HG02763 (cell line): Measurements from ENCODE around the gene IQGAP2.

Source experiments
- ATAC-seq: cut with Tn5 transposase; IDR thresholded peaks from one replicate; pipeline ENCODE4 v1.9.1; 2021; ENCODE audit warnings: mild to moderate bottlenecking, moderate library complexity; ENCODE audit not compliant: unreplicated experiment

The IQGAP2 gene

DNA sequence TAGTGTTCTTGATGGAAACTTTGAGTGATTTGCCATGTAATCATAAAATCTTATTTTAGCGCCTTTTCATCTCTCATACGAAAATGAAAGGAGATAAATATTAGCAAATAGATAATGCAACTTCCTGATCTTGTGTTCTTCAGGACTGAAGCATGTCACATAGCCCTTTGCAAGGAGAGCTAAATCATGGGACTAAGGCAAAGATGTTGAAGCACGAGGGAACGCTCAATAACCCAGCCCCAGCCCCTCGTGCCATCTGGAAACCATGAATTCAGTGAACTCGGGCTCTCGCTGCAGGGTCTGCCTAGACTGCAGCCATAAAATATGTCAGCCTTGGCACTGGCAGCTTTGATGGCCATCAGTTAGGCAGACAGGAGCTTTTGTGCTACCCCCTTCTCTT, 161.9 kb downstream of the IQGAP2 start:
- no peak for ATAC-seq

DNA sequence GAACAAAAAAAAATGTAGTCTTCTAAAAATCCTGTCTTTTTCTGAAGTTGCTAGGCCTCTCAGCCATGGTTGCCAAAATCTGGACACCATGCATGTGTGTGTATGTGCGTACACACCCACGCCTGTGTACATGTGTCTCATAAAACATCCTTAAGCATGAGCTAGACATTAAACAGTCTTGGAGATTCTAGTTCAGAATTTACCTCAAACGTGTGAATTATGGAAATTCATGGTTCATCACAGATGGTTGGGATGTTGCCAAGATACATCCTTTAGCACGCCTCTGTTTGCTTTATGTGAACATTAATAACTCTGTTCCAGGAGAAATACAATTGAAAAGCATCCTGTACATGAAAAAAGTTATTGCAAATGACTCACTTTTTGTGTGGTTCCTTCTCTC, 167.1 kb downstream of the IQGAP2 start:
- no peak for ATAC-seq

DNA sequence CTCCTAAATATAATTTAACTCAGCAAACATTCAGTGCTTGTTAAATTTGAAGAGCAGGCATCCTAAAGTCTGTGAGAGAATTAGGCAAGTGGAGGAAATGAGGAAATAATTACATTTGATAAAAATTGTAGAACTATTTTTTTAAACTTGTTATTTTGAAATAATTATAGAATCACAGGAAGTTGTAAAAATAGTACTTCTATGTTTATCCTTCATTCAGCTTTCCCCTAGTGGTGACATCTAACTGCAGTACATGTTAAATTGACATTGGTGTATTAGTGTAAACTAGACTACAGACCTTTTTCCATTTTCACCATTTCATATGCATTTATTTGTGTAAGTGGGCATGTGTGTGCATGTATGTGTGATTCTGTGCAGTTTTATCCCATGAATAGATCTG, 168.5 kb downstream of the IQGAP2 start:
- ATAC-seq, result no peak

DNA sequence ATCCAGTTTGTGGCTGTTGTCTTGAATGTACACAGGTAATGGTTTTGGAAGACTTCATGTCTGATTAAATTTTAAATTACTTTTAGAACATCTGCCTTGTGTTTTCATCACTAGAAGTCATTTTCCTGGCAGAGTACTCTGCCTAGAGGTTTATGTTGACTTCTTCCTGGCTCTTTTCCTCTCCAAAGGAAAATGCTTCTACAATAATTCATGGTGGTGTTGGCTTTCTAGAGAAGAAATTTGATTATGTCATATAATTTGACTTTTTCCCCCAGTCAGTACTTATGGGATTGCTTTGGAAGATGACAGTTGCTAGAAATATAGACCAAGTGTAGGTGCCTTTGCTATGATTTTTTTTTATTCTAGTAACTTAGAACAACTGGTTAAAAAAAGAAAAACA, 173.4 kb downstream of the IQGAP2 start:
- no peak for ATAC-seq

DNA sequence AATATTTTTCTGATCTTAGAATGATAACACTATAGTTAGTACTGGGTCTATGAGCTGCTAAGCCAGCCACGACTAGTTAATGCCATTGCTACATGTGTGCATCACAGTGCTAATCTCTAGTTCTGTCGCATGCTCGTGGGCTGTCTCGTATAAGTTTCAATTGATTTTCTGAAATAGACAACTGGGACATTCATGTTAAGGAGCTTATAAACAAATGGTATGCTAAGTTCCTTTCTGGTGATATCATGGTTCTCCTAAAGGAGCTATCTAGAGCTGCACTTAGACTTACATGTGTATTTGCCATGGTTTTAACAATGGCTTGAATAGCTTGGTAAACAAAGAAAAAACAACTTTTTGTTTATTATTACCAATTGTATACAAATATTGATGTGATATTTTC, 173.9 kb downstream of the IQGAP2 start:
- no peak for ATAC-seq

DNA sequence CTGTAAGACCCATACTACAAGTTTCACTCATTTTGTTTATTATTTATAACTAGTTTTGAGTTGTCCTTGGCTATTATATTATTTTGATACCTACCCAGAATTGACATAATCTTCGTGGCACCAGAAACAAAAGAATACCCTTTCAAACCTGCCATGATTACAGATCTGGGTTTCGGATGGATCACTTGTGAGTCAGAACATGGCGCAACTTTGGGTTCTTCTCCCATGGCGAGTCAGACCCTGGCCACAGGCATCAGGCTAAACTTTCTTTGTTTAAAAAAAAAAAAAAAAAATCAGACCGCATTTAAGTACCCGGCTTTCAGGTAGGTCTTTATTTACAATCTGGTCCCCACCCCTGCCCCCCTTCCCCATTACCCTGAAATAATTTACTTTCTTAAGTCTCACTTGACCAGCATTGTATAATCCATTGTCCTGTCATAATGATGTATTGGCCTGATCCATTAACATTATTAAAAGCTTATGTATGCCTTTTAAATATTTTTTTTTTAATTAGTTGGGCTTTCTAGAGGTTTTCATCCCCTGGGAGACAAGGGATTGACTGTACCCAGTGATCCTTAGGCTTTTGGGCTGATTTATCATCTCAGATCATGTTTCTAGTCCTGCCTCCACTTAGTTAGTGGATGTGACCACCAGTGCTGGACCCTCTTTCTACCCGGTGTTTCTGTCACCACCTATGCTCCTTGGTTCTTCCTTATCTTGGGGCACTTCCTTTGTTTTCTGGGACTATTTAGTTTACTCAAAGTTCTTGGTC, 176.3 kb downstream of the IQGAP2 start:
- no peak for ATAC-seq

DNA sequence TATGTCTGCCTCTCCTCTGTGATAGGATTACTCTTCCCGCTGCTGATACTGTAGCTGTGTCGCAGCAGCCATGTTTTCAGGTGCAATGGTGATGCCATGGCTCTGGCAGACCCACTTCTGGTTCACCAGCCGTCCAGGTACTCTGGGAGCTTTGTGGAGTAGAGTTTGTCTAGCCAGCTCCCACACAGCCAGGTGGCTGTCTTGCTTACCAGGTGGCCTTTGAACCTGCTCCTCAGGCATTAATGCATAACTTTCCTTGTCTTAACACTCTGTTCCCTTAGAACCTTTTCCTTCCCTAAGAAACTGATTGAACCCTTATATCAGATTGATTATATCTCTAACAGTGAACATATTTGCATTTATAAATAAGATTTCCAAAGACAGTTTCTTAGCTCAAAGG, 177.9 kb downstream of the IQGAP2 start:
- ATAC-seq, result no peak

DNA sequence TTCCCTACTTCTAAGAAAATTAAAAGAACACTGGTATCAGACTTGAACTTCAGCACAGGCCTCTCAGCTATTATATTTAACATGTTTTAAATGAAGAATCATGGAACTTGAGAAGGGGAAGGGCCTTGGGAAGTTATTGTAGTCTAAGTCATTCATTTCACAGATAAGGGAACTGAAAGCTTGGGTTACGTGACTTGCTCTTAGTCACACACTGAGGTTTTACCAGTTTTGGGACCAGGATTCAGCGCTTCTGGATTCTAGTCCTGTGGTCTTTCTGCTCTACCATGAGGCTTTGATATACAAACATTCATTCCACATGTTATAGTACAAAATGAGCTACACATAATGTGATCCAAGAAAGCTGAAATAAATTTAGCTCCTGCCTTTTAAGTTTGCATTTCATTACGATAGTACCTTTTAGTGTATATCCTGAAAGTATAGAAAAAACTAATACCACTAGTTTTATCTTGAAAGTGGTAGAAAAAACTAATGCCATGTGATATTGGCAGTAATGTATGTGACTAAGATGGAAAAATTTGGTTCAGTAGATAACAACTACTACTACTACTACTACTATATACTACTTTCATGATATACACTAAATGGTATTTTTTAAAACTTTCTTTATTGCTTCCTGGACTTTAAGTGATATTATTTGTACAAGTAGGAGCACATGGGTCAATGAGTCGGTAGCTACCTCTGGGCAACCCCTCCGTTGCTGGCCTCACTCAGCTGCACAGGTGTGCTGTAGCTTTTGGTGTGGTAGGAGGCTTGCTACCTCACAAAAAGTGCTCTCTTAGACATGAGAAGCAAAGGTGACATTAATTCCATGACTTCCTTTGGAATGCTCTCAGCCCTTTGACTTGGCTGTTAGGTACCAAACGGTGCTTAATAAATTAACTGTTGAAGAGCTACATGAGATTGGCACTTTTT, 179.4 kb downstream of the IQGAP2 start:
- ATAC-seq, result peak; percentile 92

DNA sequence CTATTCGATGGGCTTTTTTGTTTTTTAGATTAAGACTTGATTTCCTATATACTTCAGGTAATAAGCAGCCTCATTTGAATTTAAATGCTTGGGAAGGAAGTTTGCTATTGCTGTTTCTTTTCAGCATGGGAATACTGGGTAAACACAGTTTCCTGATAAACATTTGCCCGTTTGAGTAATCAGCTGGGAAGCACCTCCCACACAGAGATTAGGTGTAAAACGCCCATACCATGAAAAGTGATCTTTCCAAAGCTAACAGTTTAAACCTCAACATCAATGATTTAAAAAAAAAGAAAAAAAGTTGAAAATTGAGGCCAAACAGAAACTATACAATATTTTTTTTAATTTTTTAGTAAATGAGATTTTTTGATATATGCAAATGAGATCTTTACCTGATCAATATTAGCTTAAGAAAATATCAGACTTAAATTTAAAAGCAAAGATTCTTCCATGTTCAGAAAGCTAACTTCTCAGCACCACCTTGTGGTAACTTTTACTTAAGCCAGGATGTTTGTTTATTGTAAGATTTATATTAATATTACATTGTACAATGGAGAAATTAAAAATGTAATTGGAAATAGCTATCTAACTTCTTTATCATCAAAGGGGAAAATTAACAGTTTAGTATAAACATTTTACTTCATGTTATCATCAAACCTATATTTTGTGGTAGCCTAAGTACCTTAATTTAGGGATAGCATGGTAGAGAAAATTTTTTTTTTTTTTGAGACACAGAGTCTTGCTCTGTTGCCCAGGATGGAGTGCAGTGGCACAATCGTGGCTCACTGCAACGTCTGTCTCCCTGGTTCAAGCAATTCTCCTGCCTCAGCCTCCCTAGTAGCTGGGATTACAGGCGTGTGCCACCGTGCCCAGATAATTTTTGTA, 180.3 kb downstream of the IQGAP2 start:
- ATAC-seq, result no peak

DNA sequence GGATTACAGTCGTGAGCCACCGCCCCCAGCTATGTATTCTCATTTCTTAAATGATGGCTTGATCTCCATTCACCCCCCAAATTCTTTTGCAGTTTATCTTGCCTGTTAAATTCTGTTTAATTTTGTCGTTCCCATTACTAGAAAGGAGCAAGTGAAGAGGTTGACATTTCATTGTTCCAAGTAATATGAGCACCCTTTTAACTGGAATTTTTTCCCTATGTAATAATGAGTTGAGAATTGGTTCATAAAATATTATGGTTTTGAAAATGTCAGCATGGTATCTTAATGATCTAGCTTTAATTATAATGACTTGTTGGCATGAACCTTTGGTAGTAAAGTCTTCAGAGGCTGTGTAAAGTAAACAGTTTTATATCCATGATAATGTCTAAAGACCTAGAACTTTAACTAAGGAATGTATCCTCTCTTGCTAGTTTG, 182.7 kb downstream of the IQGAP2 start:
- no peak for ATAC-seq

DNA sequence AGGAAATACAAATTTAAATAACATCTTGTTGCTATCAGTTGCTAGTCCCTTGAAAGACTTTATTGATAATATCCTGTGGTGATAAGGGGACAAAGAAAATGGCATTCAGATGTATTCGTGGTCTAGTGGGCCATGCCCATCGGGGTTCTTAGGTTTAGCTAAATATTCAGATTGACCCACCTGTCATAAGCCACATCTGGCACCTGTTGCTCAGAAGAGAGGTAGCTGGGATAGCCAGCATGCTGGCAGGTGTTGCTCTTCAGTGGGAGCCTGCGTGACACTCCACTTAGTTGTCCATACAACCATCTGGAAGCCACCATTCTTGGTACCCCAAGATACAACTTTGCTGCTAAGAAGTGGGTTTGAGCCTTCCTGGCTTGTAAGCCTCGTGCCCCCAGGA, 183.4 kb downstream of the IQGAP2 start:
- no peak for ATAC-seq

DNA sequence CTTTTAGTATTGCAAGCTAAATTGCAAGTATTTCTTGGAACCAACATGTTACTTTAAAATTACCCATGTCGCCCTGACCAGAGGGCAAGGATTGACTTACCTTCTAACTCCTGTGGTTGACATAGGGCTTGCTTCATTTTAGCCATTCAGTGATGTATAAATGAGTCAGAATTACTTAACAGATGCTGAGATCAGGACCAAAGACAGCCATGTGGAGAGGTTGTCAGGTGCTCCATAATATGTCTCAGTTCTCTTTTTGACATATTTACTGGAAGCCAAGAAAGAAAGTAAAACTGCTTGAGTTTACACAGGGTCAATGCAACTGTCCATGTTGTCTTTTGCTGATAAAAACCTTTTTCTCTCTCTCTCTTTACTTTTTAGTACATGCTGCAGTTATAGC, 186.9 kb downstream of the IQGAP2 start:
- peak; percentile 96 for ATAC-seq

DNA sequence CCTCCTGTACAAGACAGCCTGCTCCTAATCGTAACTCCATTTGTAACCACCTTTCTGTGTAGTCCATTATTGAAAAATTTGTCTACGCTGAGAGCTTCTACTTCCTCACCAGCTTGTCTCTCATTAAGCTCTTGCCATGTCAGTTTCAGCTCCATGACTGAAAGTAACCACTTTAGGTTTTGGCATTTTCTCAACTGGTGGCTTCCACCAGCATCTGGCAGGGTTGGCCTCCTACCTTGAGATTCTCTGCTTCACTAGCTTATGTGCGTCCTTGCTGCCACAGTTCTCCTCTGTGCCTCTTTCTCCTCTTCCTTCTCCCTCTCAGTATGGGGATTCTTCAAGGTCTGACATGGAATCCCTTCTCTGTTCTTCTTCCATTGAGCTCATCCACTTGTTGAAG, 188.3 kb downstream of the IQGAP2 start:
- ATAC-seq, result no peak

DNA sequence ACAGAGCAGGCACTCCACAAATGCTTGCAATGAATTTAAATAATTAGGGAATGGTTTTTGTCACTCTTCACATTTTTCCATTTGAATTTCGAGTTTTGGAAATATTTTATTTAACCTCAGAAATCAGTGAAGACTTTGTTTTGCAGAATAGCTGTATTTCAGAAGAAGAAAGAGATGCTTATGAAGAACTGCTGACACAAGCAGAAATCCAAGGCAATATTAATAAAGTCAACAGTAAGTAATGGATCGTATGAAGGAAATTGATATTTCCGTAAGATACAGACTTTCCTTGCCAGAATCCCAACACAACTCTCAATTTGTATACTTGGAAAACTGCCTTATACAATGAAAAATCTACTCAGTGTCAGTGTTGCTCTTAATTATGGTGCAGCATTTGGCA, 189.6 kb downstream of the IQGAP2 start:
- ATAC-seq, result no peak

DNA sequence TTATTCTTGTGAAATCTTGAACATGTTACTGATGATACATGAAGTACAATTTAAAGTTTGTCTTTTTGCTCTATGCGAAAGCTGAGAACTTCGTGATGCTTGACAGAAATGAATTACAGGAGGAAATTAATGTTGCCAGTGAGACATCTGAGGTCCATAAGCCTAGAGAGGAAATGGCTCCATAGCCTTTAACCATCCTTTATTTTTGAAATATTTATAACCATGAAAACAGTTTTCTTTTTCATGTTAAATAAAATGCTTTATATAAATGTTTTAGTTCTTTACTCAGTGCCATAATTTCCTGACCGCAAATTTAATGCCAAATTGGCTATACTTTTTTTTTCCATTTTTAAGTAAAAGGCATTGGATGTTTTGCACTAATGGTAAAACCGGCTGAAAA, 191.0 kb downstream of the IQGAP2 start:
- no peak for ATAC-seq

DNA sequence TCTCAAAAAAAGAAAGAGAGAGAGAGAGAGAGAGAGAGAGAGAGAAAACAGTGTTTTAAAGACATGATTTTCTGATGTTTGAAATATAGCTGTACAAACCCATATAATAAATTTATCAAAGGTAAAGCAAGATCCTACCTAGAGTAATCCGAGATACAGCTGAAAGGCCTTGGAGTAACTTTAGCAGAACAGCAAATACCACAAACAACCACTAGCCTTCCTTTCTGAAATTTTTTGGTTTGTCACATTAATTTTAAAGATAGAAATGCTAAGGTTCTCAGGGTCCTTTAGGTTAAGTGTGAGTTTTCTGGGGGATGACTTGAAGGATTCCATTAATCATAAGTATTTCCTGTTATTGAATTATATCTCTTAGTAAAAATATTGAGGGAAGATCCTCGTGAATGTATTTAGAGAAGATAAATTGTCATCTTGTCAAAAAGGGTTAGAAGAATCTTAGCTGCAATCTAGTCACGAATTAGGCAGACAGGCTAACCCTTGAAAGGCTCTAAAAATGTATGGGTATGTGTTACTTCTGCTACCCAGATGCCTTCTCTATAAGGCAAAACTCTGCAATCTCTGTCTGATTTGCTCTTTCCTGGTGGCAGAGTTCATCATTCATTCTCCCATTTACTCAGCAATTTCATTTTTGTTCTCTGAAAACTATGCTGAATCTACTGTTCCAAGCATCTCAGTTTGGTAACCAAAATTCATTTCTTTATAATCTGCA, 192.8 kb downstream of the IQGAP2 start:
- no peak for ATAC-seq

DNA sequence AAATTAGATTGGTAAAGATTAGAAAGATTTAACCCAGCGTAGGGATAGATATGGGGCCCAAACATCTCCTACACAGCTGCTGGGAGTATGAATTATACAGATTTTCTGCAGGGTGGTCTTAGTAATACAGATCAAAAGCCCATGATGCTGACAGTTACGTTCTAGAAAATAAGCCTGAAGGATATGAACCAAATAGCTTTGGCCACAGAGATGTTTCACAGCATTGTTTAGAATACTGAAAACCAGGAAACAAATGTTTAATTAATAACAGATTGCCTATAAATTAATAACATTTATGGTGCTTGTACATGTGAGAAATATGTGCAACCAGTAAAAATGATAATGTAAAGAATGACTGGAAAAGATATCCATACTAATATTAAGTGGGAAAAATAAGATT, 195.4 kb downstream of the IQGAP2 start:
- no peak for ATAC-seq

DNA sequence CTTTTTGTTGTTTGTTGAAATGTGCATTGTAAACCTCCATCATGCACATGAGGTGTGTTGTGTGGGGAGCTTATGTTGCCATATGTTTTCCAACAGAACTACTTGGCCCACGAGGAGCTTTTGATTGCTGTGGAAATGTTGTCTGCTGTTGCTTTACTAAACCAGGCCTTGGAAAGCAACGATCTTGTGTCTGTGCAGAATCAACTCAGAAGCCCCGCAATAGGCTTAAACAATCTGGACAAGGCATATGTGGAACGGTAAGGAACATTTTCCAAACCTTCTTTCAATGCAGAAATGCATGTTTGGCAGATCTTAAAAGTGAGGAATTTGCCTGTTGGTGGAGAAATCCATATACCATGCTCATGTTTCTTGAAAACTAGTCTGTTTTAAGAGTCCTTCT, 197.6 kb downstream of the IQGAP2 start:
- no peak for ATAC-seq

DNA sequence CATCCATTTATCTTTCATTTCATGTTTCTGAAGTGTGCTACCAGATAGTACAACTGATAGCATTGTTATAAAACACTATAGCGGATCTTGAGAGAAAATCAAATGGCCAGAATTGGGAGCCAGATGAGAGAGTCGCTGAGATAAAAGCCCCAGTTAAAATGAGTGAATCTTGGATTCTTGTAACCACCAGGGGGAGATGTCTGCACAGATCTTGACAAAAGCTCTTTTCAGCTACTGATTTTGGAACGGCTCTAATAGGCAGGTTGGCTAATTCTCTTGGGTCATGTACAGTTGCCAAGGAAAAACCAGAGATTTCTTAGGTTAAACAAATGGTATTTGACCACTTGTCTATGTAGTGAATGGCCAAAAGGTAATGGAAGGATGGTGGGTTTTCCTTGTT, 198.4 kb downstream of the IQGAP2 start:
- no peak for ATAC-seq

DNA sequence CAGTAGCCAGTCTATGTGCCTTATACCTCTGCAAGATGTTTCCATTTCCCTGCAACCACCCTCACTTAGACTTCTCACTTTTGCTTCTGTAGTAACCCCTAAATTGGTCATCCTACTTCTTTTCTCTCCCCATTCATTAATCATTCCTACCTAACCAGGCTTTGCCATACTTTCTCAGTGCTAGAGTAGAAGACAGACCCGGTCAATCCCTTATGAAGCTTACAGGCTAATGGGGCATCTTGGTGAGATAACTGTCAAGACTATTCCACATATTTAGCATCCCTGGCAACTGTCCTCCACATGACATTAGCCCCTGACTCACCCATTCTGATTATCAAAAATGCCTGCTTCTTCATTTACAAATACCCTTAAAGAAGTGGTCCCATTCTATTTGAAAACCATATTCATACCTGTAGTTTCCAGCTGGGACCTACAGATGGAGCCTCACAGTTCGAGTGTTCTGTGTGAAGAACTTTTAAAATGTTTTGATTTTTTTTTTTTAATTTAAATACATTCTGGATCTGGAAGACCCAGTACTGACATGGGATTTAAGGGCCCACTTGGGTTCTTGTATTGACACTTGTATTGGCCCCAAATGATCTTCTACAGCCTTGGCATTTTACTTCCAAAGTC, 199.1 kb downstream of the IQGAP2 start:
- ATAC-seq, result no peak
